ENCODE data around the gene CDH20. TPM values are rescaled to one million over a fixed set of nuclear protein-coding genes. Genes with fewer than 3 reads are reported as not detected.

Gene CDH20
- total RNA-seq, 4 donors from 2014 or later = 5.9 TPM; not detected in 3

- Histone ChIP-seq H3K4me3 (no peak overlapping the region), H3K4me1 (no peaks in the 10 kb centered on the region), H3K27me3 (no peaks in the 10 kb centered on the region), H3K36me3 (no peaks in the 10 kb centered on the region), H3K9me3 (no peaks in the 10 kb centered on the region), H3K27ac (no peak overlapping the region)
- no peak for TF ChIP-seq CTCF (IDR thresholded peaks at IDR 0.05)
- no peak for TF ChIP-seq POLR2A (IDR thresholded peaks at IDR 0.05)
- intact Hi-C loops (cut with DNase I; ENCODE audit: low total_unique reads) = no loop called here
- DNase-seq = no peak
Observed at GRCh38 chr18:61471942-61472341, 138.7 kb downstream of the CDH20 start.

- H3K36me3 ChIP-seq = no peaks in the 10 kb centered on the region
- H3K27me3 ChIP-seq = no peaks in the 10 kb centered on the region
- no peak for DNase-seq
- H3K4me3 ChIP-seq = no peak overlapping the region
- H3K27ac ChIP-seq = no peak overlapping the region
- no peaks in the 10 kb centered on the region for H3K9me3 ChIP-seq
- no peaks in the 10 kb centered on the region for H3K4me1 ChIP-seq
- no peak for TF ChIP-seq CTCF (IDR thresholded peaks at IDR 0.05)
- TF ChIP-seq POLR2A (IDR thresholded peaks at IDR 0.05) = no peak
- intact Hi-C loops (cut with DNase I; ENCODE audit: low total_unique reads) = no loop called here
Observed at GRCh38 chr18:61474341-61474740, 141.1 kb downstream of the CDH20 start.

- Histone ChIP-seq H3K36me3 (no peaks in the 10 kb centered on the region), H3K27ac (no peak overlapping the region), H3K4me1 (no peaks in the 10 kb centered on the region), H3K9me3 (no peaks in the 10 kb centered on the region), H3K4me3 (no peak overlapping the region), H3K27me3 (no peaks in the 10 kb centered on the region)
- TF ChIP-seq CTCF (IDR thresholded peaks at IDR 0.05) = no peak
- TF ChIP-seq POLR2A (IDR thresholded peaks at IDR 0.05) = no peak
- DNase-seq = no peak
- intact Hi-C loops (cut with DNase I; ENCODE audit: low total_unique reads) = no loop called here
Observed at GRCh38 chr18:61474918-61475317, 141.7 kb downstream of the CDH20 start.

- Histone ChIP-seq H3K36me3 (no peaks in the 10 kb centered on the region), H3K4me3 (no peak overlapping the region), H3K9me3 (no peaks in the 10 kb centered on the region), H3K4me1 (no peaks in the 10 kb centered on the region), H3K27ac (no peak overlapping the region), H3K27me3 (no peaks in the 10 kb centered on the region)
- TF ChIP-seq POLR2A (IDR thresholded peaks at IDR 0.05) (no peak), CTCF (IDR thresholded peaks at IDR 0.05) (no peak)
- intact Hi-C loops (cut with DNase I; ENCODE audit: low total_unique reads) = no loop called here
- no peak for DNase-seq
Observed at GRCh38 chr18:61475931-61476330, 142.7 kb downstream of the CDH20 start.

- H3K9me3 ChIP-seq = no peaks in the 10 kb centered on the region
- intact Hi-C loops (cut with DNase I; ENCODE audit: low total_unique reads) = no loop called here
- no peaks in the 10 kb centered on the region for H3K36me3 ChIP-seq
- H3K4me3 ChIP-seq = no peak overlapping the region
- DNase-seq = no peak
- H3K27ac ChIP-seq = no peak overlapping the region
- TF ChIP-seq POLR2A (IDR thresholded peaks at IDR 0.05) (no peak), CTCF (IDR thresholded peaks at IDR 0.05) (no peak)
- H3K27me3 ChIP-seq = no peaks in the 10 kb centered on the region
- no peaks in the 10 kb centered on the region for H3K4me1 ChIP-seq
Observed at GRCh38 chr18:61489334-61489733, 156.1 kb downstream of the CDH20 start.

All from uterus (tissue), 4 donors.